ENCODE data around the gene PDLIM3.

- TF ChIP-seq EZH2 (IDR thresholded peaks at IDR 0.05; ENCODE audit: low read length) (no peak), CTCF (optimal IDR thresholded peaks at IDR 0.05 in 1 of 3, IDR thresholded peaks at IDR 0.05 in 1 of 3, conservative IDR thresholded peaks at IDR 0.05 in 1 of 3; ENCODE audit: extremely low read depth in 1 of 3, insufficient read depth in 2 of 3, low read length in 3 of 3) (no peak)
Measured at GRCh38 chr4:185532795-185533324, 2.4 kb downstream of the PDLIM3 start.

All from keratinocyte (primary cell).